22Rv1 (cell line): ENCODE results near the gene PDE6G.

Experiments used
- H3K27ac ChIP-seq: fragments of 450-650 bp; 2 replicates; pipeline ENCODE4 v1.5.1; 2017
- CTCF ChIP-seq: fragments of 450-650 bp; IDR thresholded peaks from 2 replicates; pipeline ENCODE4 v1.5.1; 2017; ENCODE audit warnings: mild to moderate bottlenecking
- ZFX ChIP-seq: fragments of 450-650 bp; IDR thresholded peaks from 2 replicates; pipeline ENCODE4 v1.6.1; 2017; ENCODE audit warnings: antibody characterized with exemption, borderline replicate concordance

PDE6G gene

GRCh38 chr17:81656118-81656743, at the start of gene PDE6G:
TSS of gene PDE6G (minus strand) at chr17:81656542. CDS start at chr17:81653305, 3,237 bp downstream.
- TF ChIP-seq CTCF (no peak), ZFX (no peak)
- no peak within 1 kb of the TSS for H3K27ac ChIP-seq

DNA sequence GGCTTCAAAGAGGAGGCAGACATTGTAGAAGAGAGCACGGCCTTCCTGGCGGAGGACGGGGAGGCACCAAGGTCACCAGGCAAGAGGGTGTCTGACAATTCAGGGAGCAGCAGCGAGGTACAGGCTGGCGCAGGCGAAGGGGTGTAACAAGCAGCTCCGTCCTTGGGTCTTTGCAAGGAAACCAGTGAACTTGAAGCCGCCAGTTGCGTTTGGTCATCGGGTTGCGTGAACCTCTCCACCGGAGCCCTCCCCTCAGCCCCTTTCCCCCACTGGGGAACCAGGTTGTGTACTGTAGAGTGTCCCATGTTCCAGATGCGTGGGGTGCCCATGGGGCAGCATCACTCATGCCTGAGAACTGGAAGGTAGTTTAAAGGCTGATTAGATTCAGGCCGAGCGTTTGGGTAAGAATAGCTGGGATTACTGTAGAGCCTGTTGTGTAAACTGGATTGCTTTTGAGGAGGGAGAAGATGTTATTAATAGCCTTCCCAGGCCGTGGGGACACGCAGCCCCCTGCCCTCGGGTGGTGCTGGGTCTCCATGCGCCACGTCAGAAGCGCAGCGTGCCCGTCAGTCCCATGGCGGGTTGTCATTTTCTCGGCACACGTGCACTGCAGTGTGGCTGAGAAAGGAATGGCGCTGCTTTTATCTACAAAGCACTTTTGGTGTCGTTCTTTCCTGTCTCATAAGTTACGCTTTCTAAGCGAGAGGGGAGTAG, 49.3 kb upstream of the PDE6G start:
- no peak for TF ChIP-seq CTCF
- no peak for TF ChIP-seq ZFX
- H3K27ac ChIP-seq: no peak overlapping the region

GRCh38 chr17:81703747-81704654, 47.7 kb upstream of the PDE6G start:
- peak overlapping the region; percentile 90 for H3K27ac ChIP-seq
- TF ChIP-seq ZFX: no peak
- no peak for TF ChIP-seq CTCF

DNA sequence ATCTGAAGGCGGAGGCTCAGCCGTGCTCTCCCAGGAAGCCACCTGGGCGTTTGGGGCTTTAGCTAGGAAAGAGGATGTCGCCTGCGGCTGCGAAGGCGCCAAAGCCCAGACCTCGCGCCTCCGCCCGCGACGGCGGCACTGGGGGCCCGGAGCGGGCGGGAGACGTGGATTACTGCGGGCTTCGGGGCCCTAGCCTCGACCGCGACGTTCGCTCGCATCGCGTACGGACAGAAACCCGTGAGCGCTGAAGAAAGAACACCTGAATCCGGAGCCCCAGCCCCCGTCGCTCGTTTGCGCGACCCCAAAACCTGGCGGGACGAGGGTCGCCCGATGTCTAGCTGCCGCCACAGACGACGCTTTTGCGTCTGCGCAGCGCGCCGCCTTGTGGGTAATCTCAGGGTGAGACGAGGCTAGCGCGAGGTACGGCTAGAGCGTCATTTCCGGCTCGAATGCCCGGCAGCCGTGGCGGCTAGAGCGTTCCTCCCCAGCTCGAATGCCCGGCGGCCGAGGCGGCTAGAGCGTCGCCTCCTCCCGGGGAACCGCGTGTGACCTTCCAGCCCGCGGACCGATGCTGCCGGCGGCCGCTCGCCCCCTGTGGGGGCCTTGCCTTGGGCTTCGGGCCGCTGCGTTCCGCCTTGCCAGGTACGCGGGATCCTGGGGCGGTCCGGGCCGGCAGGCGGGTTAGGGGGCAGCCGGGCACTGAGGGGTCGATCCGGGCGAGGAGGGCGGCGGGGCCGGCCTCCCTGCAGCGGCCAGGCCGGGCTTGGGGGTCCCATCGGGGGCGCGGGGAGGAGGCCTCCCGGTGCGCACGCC, 46.8 kb upstream of the PDE6G start, which contains the start of gene MRPL12:
MRPL12 (plus strand) TSS at position 434 of the 813 bp plus-strand sequence; CDS start at position 569, 135 bp downstream.
- TF ChIP-seq CTCF (peak; percentile 16), ZFX (no peak)

DNA sequence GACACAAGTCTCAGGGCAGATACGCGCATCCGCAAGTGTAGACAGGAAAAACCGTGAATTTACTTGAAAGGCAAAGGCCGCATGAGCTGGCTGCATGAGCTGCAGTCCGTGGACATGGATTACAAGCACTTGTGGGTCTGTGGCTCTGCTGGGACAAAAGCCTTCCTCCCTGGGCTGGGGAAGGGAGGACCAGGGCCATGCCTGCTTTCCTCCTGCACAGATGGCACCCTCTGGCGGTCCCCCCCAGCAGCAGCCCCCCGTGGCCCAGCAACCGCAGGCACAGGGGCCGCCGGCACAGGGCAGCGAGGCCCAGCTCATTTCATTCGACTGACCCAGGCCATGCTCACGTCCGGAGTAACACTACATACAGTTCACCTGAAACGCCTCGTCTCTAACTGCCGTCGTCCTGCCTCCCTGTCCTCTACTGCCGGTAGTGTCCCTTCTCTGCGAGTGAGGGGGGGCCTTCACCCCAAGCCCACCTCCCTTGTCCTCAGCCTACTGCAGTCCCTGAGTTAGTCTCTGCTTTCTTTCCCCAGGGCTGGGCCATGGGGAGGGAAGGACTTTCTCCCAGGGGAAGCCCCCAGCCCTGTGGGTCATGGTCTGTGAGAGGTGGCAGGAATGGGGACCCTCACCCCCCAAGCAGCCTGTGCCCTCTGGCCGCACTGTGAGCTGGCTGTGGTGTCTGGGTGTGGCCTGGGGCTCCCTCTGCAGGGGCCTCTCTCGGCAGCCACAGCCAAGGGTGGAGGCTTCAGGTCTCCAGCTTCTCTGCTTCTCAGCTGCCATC, 45.1 kb upstream of the PDE6G start:
- TF ChIP-seq ZFX: no peak
- no peak for TF ChIP-seq CTCF
- peak overlapping the region; percentile 90 for H3K27ac ChIP-seq

More for the DNA sequence above, 46.8 kb upstream of the PDE6G start, which contains the start of gene MRPL12:
- H3K27ac ChIP-seq: peak within 1 kb of the TSS; percentile 90
